Hippocampal formation (tissue), 2 donors: ENCODE measurements around the gene HIPK2.

Source experiments
- DNase-seq, 2 donors: peaks; one replicate each; lab custom pipeline; 2025; lab: John Stamatoyannopoulos, UW

The HIPK2 gene

DNA sequence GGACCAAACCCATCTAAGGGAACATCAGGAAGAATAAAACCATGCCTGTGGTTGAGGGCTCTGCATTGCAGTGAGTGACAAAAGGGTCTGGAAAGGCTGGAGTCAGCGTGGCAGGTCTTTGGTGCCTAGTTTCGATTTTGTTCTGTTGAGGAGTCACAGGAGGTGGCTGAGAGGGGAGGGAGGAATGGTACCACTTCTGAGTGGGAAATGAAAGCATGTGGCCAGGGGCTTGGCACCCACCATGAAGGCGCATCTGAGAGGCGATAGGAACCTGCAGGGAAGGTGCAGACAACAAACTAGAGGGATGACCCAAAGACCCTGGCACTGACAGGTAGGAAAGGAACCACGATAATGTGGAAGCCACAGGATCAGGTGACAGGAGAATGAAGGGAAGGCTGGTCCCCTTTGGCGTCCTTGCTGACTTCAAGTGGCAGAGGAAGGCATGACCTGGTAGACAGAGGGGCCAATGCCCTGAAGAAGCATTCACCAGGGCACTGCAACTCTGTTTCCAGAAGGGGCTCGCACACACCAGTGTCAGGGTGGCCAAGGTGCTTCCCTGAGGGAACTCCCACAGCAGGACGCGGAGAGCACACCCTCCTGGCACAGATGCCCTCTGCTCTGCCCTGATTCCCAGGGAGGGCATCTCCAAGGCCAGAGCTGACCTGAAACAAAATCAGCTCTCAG is 41.7 kb downstream of the HIPK2 start:
- DNase-seq = no peak

DNA sequence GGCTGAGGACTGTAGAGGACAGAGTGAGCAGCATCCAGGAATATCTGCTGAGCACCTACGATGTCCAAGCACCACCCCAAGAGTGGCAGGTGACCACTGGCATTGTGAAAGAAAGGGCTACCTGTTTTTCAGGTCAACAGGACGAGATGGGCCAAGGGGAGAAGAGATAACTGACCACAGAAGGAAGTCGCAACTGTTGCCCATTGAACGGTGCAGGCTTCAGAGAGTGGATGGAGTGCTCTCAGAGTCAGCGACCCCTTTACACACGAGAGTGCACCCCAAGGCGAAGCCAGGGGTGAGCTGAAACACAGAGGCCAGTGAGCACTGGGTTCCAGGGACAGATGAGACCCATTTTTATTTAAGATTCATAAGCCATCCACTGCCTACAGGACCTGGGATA is 42.3 kb downstream of the HIPK2 start:
- no peak for DNase-seq

DNA sequence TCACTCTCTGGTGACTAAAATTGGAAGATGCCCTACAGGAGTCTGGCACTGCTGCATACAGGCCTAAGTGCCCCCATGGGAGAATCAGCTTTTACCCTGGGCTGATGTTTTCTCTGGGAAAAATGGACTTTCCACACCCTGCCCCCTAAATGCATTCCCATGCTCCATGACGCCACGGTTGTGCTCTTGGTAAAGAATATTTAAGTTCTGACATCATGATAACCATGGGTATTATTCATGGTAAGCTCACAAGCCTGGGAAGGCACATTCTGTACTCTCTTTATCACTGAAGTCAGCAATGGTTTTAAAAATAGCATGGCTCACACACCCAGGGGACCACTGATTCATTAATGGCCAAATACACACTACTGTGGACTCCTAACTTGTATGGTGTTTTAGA is 43.4 kb downstream of the HIPK2 start:
- no peak for DNase-seq

- DNase-seq = no peak
These were observed 44.0 kb downstream of the HIPK2 start for GRCh38 chr7:139733751-139734150.

DNA sequence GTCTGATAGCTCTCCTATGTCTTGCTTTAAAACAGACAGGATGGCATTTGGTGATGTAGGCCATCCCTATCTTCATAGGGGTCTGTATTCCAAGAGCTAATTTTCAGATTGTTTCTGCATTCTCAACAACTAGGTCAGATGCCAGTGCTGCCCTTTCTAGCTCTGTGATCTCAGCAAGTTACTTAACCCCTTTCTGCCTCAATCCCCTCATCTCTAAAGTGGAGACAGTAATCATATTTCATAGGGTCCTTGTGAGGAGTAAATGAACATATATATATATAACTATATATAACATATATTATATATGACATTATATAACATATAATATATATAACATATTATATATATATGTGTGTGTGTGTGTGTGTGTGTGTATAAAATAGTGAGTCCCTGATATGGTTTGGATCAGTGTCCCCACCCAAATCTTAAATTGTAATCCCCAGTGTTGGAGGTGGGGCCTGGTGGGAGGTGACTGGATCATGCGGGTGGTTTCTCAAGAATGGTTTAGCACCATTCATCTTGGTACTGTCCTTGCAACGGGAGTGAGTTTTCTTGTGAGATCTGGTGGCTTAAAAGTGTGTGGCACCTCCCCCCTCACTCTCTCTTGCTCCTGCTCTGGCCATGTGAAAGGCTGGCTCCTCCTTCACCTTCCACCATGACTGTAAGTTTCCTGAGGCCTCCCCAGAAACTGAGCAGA is 45.2 kb downstream of the HIPK2 start:
- no peak for DNase-seq

DNA sequence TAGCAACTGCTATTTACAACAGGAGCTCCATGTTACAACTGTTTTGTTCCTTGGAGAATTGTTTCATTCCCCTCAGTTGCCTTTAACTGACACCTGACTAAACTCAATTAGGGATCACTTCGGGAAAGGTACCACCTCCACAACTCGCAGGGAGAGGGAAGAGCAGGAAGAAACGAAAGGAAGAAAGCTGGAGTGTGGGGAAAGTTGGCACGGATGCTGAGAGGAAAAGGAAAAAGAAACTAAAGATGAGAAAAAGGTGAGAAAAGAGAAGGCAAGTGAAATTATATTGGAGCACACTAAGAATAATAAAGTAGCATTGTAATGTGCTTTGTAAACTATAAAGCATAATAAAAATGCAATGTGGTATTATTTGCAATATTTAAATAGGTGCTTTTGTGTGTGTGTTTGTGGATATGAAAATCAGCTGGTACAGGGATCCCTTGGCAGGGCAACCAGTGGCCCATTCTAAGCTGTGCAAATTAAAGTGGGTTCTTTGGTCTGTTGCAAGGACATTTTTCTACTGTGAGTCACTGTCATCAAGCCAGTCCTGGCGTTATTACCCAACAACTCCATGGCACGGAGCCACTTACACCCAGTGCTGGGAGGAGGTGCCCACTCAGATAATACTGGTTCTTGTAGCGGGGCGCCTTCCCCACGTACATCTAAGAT is 45.9 kb downstream of the HIPK2 start:
- peak; percentile 53 to 61 for DNase-seq

DNA sequence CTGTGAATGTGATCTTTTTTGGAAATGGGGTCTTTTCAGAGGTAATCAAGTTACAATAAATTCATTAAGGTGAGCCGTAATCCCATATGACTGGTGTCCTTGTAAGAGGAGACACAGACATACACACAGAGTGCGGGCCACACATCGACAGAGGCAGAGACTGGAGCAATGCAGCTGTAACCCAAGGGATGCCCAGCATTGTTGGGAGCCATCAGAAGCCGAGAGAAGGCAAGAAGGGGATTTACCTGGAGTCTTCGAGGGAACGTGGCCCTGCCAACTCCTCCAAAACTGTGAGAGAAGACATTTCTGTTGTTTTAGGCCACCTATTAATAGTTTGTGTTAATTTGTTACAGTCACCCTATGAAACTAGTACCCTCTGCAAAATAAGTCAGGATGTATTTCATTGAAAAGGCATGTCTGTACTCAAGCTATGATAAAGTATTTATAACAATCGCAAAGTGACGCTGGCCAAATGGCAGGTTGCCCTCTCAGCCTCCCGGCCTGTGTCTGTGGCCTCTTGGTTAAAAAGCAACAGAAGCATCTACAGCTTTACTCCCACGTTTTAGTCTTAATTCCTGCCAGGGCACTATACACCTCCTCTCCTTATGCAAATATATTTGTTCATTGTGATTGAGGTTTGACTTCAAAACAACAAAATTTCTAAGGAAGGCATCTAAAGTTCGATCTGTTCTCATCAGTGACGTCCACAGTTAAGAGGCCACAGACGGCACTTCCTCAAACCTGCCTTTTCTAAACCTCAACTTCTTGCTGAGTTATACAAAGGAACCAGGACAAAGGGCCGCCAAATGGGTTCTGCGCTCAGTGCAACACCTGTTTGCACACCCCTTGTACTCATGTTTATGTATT is 46.8 kb downstream of the HIPK2 start:
- DNase-seq = no peak

DNA sequence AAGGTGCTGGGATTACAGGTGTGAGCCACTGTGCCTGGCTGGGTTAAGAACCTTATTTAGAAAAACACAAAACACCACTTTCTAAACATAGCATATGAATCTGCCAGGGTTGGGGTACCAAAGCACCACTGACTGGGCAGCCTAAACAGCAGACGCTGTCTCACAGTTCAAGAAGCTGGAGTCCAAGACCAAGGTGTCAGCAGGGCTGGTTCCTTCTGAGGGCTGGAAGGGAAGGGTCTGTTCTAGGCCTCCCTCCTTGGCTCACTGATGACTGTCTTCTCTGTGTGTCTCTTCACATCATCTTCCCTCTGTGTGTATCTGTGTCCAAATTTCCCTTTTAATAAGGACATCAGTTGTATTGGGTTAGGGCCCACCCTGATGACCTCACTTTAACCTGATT is 49.6 kb downstream of the HIPK2 start:
- DNase-seq = no peak

- DNase-seq = no peak
These were observed 50.6 kb downstream of the HIPK2 start for GRCh38 chr7:139727151-139727705.

GRCh38 chr7:139726485-139726869 is 51.3 kb downstream of the HIPK2 start:
- no peak for DNase-seq

GRCh38 chr7:139725858-139726484 is 51.8 kb downstream of the HIPK2 start:
- no peak for DNase-seq

DNA sequence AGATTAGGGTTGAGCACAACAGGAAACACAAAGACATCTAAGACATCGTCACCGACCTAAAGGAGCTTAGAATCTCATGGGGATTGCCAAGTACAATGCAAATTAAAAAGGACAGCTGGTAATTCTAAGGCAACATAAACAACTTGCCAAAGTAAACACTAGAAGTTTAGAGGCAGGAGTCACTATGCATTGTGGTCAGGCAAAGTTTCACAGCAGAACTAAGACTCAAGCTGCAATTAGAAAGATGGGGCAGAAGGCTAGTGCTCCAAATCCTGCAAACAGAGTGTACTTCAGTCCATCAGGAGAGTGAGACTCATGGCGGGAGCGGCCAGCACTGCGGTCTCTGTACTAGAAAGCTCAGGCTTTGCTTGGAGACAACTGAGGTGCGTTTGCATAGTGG is 52.7 kb downstream of the HIPK2 start:
- DNase-seq = no peak

DNA sequence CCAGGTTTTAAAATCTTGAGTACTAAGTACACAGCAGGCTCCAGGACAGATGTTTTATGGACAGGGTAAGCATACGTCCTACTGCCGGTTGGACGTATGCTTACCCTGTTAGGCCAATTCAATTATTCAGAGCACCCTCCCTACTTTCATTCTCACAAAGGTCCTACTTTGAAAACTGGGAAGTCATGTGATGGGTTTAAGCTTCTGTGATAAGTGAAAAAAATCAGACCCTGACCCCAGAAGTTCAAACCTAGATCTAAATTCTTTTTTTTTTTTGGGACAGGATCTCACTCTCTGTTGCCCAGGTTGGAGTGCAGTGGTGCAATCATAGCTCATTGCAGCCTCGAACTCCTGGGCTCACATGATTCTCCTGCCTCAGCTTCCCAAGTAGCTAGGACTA is 55.2 kb downstream of the HIPK2 start:
- DNase-seq = no peak

DNA sequence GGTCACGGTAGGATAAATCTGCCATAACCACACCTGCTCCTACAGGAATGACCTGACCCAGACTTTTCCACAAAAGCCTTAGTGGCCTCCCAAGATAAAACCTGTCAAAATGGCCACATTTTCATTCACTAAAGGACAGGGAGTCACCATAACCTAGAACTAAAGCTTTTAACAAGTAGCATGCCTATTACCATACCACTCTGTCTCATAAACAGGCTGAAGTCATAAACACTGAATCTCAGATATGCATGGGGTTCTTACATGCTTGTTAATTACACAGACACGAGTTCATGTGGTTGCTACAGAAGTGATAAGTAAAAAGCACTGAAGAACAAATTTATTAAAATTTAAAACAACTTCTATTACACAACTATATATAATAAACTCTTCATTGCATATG is 56.0 kb downstream of the HIPK2 start:
- DNase-seq = no peak

DNA sequence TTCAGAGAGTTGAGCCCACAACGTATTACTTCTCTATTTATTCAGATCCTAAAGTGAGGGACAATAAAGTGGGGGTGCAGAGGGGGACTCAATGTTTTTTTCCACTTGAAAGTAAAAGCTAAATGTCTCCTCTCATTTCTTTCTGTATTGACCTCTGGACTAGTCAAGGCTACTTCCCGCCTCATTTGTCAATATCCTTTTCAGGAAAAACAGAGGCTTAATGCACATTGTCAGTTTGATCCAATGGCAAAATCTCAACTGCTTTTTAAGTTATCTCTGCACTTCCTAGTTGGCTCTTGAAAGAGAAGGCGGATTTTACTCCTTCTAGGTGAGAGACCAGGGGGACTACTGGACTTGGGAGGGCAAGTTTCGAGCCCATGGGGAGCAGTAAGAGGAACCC is 56.4 kb downstream of the HIPK2 start:
- DNase-seq = no peak

- DNase-seq = no peak
These were observed 57.0 kb downstream of the HIPK2 start for GRCh38 chr7:139720705-139721231.

DNA sequence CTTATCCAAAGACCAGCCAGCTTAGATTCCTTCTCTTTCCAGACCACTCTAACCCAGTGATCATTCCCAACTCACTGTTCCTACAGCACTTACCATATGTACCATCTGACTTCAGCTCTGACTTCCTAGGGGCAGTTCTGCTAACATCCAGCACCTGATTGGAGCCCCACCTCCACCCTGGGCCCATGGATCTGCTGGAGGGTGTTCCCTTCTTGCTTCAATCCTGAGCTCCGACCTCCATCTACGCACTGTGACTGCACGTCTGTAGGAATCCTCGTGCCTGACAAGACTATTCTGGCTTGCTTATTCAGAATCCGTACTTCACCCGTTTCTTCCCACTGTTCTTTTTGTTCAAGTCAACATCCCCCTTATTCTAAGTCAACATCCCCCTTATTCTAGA is 57.6 kb downstream of the HIPK2 start:
- DNase-seq = no peak

GRCh38 chr7:139718859-139719258 is 58.9 kb downstream of the HIPK2 start:
- DNase-seq = no peak

- DNase-seq = no peak
These were observed 59.7 kb downstream of the HIPK2 start for GRCh38 chr7:139718141-139718540.

- DNase-seq = no peak
These were observed 61.4 kb downstream of the HIPK2 start for GRCh38 chr7:139716156-139716942.
